ENCODE data around the gene SELENOO. TPM values are rescaled to one million over a fixed set of nuclear protein-coding genes. Genes with fewer than 3 reads are reported as not detected.

Gene SELENOO
- total RNA-seq, 1 donor from 2014 or later: 15.0 TPM

DNA sequence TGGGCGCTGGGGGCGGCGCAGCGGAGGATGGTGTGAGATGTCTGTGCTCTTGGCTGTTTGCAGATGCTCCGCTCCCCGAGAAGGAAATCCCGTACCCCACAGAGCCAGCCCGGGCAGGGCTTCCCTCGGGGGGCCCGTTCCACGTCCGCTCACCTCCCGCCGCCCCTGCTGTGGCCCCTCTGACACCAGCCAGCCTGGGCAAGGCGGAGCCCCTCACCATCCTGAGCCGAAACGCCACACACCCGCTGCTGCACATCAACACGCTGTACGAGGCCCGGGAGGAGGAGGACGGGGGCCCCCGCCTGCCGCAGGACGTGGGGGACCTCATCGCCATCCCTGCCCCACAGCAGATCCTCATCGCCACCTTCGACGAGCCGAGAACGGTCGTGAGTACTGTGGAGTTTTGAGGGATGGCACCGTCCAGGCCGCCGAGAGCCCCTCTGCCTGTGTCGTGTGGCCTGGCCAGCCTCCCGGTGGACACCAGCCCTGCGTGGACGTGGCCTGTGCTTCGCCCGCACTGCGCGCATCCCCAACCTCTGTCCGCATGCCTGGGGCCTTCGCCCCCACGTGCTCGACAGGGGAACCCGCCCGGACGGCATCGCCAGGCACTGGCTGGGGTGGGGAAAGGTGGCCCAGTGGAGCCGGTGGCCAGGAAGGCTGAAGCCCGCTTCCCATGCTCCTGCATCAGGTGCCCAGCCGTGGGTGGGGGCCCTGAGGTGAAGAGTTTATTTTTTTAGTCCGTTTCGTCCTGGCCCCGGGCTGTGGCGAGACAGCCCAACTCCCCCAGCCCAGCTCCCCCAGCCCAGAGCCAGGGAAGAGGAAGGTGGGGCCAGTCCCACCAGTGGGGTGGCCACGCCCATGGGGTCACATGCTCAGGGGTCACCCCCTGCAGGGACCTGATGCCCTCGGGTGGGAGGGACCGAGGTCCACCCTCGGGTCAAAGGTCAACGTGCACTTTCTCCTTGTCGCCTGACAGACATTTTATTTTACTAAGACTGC lies 21.6 kb upstream of the SELENOO start:
- TF ChIP-seq, protein P1, sequence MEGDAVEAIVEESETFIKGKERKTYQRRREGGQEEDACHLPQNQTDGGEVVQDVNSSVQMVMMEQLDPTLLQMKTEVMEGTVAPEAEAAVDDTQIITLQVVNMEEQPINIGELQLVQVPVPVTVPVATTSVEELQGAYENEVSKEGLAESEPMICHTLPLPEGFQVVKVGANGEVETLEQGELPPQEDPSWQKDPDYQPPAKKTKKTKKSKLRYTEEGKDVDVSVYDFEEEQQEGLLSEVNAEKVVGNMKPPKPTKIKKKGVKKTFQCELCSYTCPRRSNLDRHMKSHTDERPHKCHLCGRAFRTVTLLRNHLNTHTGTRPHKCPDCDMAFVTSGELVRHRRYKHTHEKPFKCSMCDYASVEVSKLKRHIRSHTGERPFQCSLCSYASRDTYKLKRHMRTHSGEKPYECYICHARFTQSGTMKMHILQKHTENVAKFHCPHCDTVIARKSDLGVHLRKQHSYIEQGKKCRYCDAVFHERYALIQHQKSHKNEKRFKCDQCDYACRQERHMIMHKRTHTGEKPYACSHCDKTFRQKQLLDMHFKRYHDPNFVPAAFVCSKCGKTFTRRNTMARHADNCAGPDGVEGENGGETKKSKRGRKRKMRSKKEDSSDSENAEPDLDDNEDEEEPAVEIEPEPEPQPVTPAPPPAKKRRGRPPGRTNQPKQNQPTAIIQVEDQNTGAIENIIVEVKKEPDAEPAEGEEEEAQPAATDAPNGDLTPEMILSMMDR (IDR thresholded peaks at IDR 0.05; ENCODE audit: borderline replicate concordance): no peak
- Histone ChIP-seq H3K4me3 (no peak overlapping the region), H3K9me3 (replicated peaks) (no peaks in the 10 kb centered on the region), H3K36me3 (no peaks in the 10 kb centered on the region), H3K27ac (replicated peaks) (no peak overlapping the region), H3K4me1 (peaks cover 17% of the 10 kb centered on the region), H3K27me3 (ENCODE audit: low read depth) (peaks cover 66% of the 10 kb centered on the region)
- DNase-seq: no peak
- intact Hi-C loops (cut with micrococcal nuclease): no loop called here

DNA sequence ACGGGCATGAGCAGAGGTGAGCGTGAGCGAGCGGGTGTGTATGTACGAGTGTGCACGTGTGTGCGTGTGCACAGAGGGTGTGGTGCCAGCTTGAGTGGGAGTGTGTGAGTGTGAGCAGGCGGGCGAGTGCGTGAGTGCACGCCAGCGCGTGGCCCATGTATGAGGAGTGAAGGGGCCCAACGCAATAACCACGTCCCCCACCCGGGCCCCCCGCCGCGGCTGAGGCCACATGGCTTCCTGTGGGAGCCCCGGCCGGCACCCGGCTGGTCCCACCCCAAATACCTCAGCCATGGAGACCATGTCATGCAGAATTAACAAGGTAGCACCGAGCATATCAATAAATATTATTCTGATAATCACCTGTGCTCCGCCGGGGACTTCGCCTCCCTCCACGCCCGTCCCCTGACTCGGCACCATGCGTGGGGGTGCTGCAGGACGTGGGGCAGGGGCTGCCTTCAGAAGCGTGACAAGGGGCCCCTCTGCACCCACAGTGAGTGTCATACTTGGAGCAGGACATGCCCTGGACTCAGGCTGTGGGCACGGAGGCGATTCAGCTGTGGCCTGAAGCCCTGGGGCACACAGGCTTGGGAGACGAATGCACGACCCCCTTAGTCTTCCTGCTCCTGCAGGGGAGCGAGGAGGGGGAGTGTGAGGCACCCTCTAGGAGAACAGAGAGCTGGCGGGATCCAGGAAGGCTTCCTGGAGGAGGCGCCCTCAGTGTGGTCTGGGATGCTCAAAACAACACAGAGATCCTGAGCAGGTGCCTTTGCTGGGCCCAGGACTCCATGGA lies 20.7 kb upstream of the SELENOO start:
- Histone ChIP-seq H3K27ac (replicated peaks) (no peak overlapping the region), H3K27me3 (ENCODE audit: low read depth) (peaks cover 56% of the 10 kb centered on the region), H3K36me3 (no peaks in the 10 kb centered on the region), H3K4me1 (peaks cover 25% of the 10 kb centered on the region), H3K9me3 (replicated peaks) (no peaks in the 10 kb centered on the region), H3K4me3 (no peak overlapping the region)
- TF ChIP-seq, protein P1 (IDR thresholded peaks at IDR 0.05; ENCODE audit: borderline replicate concordance): no peak
- no peak for DNase-seq
- intact Hi-C loops (cut with micrococcal nuclease): no loop called here

DNA sequence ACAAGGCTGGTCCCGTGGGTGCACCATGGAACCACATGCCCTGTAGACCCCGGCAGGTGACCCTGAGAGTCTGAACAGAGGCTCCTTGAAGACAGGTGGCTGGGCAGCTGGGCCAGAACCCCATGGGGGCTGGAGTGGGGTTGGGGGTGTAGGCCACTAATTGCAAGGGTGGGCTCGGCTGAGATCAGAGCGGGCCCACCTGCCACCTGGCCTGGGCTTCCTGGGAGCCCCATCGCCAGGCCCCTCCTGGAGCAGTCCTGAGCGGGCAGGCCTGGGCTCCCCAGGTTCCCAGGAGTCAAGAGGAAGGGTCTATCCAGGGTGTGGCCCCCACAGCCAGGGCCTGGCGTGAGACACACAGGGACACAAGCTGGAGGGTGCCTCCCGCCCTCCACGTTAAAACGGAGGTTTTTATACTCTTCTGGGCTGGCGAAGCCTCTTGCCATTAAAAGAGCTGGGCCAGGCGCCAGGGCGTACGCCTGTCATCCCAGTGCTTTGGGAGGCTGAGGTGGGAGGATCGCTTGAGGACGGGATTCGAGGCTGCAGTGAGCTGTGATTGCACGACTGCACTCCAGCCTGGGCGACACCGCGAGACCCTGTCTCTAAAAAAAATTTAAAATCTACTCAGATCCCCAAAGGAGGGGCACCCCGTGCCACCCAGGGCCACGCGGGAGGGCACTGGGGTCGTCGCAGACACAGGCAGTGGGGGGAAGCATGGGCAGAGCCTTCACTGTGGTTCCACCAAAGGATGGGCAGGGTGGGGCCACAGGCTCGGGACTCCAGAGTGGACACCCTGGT lies 19.9 kb upstream of the SELENOO start:
- no peaks in the 10 kb centered on the region for H3K9me3 ChIP-seq (replicated peaks)
- TF ChIP-seq, protein P1 (IDR thresholded peaks at IDR 0.05; ENCODE audit: borderline replicate concordance): no peak
- no peak overlapping the region for H3K27ac ChIP-seq (replicated peaks)
- DNase-seq: no peak
- intact Hi-C loops (cut with micrococcal nuclease): no loop called here
- peaks cover 48% of the 10 kb centered on the region for H3K27me3 ChIP-seq (ENCODE audit: low read depth)
- H3K36me3 ChIP-seq: no peaks in the 10 kb centered on the region
- H3K4me1 ChIP-seq: peaks cover 29% of the 10 kb centered on the region
- no peak overlapping the region for H3K4me3 ChIP-seq

DNA sequence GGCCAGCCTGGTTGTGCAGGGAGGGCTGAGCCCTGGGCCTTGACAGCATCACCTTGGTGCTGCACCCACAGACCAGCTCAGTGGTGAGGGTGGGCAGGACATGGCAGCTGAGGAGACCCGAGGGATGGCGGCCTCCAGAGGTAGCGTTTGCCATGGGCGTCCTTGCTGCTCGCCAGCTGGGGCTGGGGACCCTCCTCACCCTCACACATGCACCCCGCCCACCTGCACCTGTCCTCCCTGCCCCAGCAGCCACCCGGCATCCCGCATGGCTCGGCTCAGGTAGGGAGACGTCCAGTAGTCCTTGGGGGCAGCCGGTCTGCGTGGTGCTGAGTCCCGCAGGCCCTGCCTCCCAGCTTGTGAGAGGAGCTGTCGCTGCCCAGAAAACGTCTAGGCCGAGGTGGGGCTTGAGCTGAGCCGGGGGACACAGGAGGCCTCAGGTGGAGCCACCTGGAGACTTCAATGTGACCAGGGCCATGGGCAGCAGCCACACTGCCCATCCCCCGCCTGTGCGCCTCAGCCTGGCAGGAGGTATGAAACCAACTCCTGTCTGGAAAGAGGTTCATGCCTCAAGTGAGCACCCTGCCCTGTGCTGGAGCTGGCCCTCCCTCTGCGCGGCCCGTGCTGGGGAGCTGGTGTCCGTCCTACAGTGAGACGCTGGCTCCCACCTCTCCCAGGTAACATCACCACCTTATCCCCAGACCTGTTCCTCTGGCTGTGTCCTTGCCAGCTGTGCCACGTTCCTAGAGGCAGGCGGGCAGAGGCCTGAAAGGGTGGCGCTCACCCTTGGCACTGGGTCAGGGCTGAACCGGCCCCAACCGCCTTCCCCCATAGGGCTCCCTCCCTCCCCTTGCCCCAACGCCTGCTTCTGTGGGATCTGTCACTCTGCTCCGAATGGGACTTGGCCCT lies 18.4 kb upstream of the SELENOO start:
- no peak overlapping the region for H3K4me3 ChIP-seq
- DNase-seq: peak; percentile 16
- peak overlapping the region; percentile 76 for H3K27ac ChIP-seq (replicated peaks)
- intact Hi-C loops (cut with micrococcal nuclease): no loop called here
- no peaks in the 10 kb centered on the region for H3K36me3 ChIP-seq
- H3K27me3 ChIP-seq (ENCODE audit: low read depth): peaks cover 33% of the 10 kb centered on the region
- no peaks in the 10 kb centered on the region for H3K9me3 ChIP-seq (replicated peaks)
- TF ChIP-seq, protein P1 (IDR thresholded peaks at IDR 0.05; ENCODE audit: borderline replicate concordance): no peak
- H3K4me1 ChIP-seq: peaks cover 43% of the 10 kb centered on the region
